Left lung (tissue), 10 donors: ENCODE data around the gene ACOX3. TPM values are rescaled to one million over a fixed set of nuclear protein-coding genes. Genes with fewer than 3 reads are reported as not detected.
"Not testable (repeated sequence)": the region's sequence is repeated elsewhere in the genome, so short reads cannot be mapped to it uniquely, and the experiment has no call there.

ENCODE experiments used
- ATAC-seq: fragments of 200-7000 bp; cut with Tn5 transposase; one replicate; pipeline ENCODE4 v1.9.1; 2020; ENCODE audit warnings: moderate library complexity
- DNase-seq, 4 donors: peaks; one replicate each; pipeline ENCODE4 v3.0.0-alpha.2; 2013 to 2020
- H3K27ac ChIP-seq, 2 donors: fragments of 200-600 bp; sonication (generic) in 1 of 2; one replicate each; pipeline versions ENCODE4 v1.5.0 to v1.8.0; 2020 to 2021
- H3K27me3 ChIP-seq, 2 donors: fragments of 200-600 bp; sonication (generic) in 1 of 2; one replicate each; pipeline versions ENCODE4 v1.5.0 to v1.8.0; 2020 to 2021
- H3K36me3 ChIP-seq, 2 donors: fragments of 200-600 bp; sonication (generic) in 1 of 2; one replicate each; pipeline versions ENCODE4 v1.5.0 to v1.8.0; 2020 to 2021
- H3K4me1 ChIP-seq, 2 donors: fragments of 200-600 bp; one replicate each; pipeline ENCODE4 v1.8.0; 2021
- H3K4me3 ChIP-seq, 2 donors: fragments of 200-600 bp; sonication (generic) in 1 of 2; one replicate each; pipeline versions ENCODE4 v1.5.0 to v1.8.0; 2020 to 2021; ENCODE audit warnings: mild to moderate bottlenecking in 1 of 2
- H3K9me3 ChIP-seq, 2 donors: fragments of 200-600 bp; sonication (generic) in 1 of 2; one replicate each; pipeline versions ENCODE4 v1.5.0 to v1.8.0; 2020 to 2021
- CTCF ChIP-seq, 2 donors: fragments of 200-600 bp; sonication (generic) in 1 of 2; IDR thresholded peaks; one replicate each; pipeline versions ENCODE4 v1.5.0 to v1.8.0; 2021; ENCODE audit warnings: antibody characterized with exemption in 2 of 2
- intact Hi-C, 2 donors: fragments of 100-400 bp; cut with DNase I; formaldehyde crosslinking; loops; one replicate each; pipeline versions ENCODE4 v1.11.2 to v1.14.2; 2022
- polyA plus RNA-seq, 6 donors: library from polyadenylated mRNA; unstranded; fragments of 120-200 nt; gene quantifications; one replicate each; pipeline ENCODE4 v1.2.1, GENCODE V29; 2013; ENCODE audit not compliant: insufficient read length in 6 of 6
- total RNA-seq, 2 donors: library from RNA; stranded (reverse); fragmentation: NEBNext Ultra II Directional; extraction: Animal tissue kit (Norgen Biotek cat#: 25700); gene quantifications; one replicate each; pipeline ENCODE4 v1.2.1, GENCODE V29; 2021
- donor health status: DM: no; HTN: yes; CAD: no.
- donor health status: DM: no; HTN: no; CAD: no.

ACOX3 gene
- total and polyA plus RNA-seq, 8 donors = 19.9 to 31.7 (median 23.4) TPM

- H3K4me1 ChIP-seq = peaks cover 7% of the 10 kb centered on the region in 2 donors
- intact Hi-C loops = no loop called here
- H3K27ac ChIP-seq = no peak overlapping the region
- H3K27me3 ChIP-seq = peaks cover 0 to 1% of the 10 kb centered on the region in 2 donors
- no peak for ATAC-seq
- no peak overlapping the region for H3K4me3 ChIP-seq
- no peak for TF ChIP-seq CTCF (IDR thresholded peaks at IDR 0.05)
- no peaks in the 10 kb centered on the region for H3K9me3 ChIP-seq
- no peaks in the 10 kb centered on the region for H3K36me3 ChIP-seq
- peak in 1 of 4 donors; percentile 56 for DNase-seq
These were observed 98.8 kb downstream of the ACOX3 start for GRCh38 chr4:8341691-8342090.

GRCh38 chr4:8341281-8341680, 99.2 kb downstream of the ACOX3 start:
- H3K4me1 ChIP-seq, ATAC-seq, intact Hi-C loops, DNase-seq, H3K27me3 ChIP-seq, H3K27ac ChIP-seq, H3K36me3 ChIP-seq, H3K9me3 ChIP-seq, H3K4me3 ChIP-seq: not testable (repeated sequence)

GRCh38 chr4:8340781-8341241, 99.7 kb downstream of the ACOX3 start:
- ATAC-seq = peak; percentile 79

GRCh38 chr4:8338351-8338961, 102.1 kb downstream of the ACOX3 start:
- Histone ChIP-seq H3K4me3 (no peak overlapping the region), H3K27ac (no peak overlapping the region), H3K9me3 (peaks cover 0 to 6% of the 10 kb centered on the region in 2 donors), H3K4me1 (peaks cover 7% of the 10 kb centered on the region in 2 donors), H3K36me3 (no peaks in the 10 kb centered on the region), H3K27me3 (no peaks in the 10 kb centered on the region)
- ATAC-seq (no peak), DNase-seq (peak in 1 of 4 donors; percentile 13)
- TF ChIP-seq CTCF (IDR thresholded peaks at IDR 0.05) = no peak
- intact Hi-C loops = no loop called here

More at GRCh38 chr4:8340781-8341241, 99.7 kb downstream of the ACOX3 start:
- Histone ChIP-seq H3K9me3 (peaks cover 0 to 1% of the 10 kb centered on the region in 2 donors), H3K27ac (peak overlapping the region in 1 of 2 donors; percentile 4), H3K36me3 (no peaks in the 10 kb centered on the region), H3K27me3 (no peaks in the 10 kb centered on the region), H3K4me1 (peaks cover 7% of the 10 kb centered on the region in 2 donors), H3K4me3 (no peak overlapping the region)
- no peak for TF ChIP-seq CTCF (IDR thresholded peaks at IDR 0.05)
- peak in 3 of 4 donors; percentile 37 to 84 (median 64) for DNase-seq
- intact Hi-C loops = no loop called here

GRCh38 chr4:8336412-8337075, 104.0 kb downstream of the ACOX3 start:
- no peak overlapping the region for H3K27ac ChIP-seq
- no peaks in the 10 kb centered on the region for H3K36me3 ChIP-seq
- DNase-seq (no peak), ATAC-seq (no peak)
- no peaks in the 10 kb centered on the region for H3K27me3 ChIP-seq
- intact Hi-C loops = no loop called here
- H3K4me3 ChIP-seq = no peak overlapping the region
- H3K9me3 ChIP-seq = peaks cover 0 to 6% of the 10 kb centered on the region in 2 donors
- no peak for TF ChIP-seq CTCF (IDR thresholded peaks at IDR 0.05)
- peaks cover 4 to 7% of the 10 kb centered on the region in 2 donors for H3K4me1 ChIP-seq
